ENCODE measurements around the gene PSME3. TPM values are rescaled to one million over a fixed set of nuclear protein-coding genes. Genes with fewer than 3 reads are reported as not detected.
A peak's percentile ranks its signal among the peaks of the same experiment; 100 is the strongest.

Gene PSME3
- total and polyA plus RNA-seq, 2 of the 13 experiments (the other 11 are each of a cell fraction or from before 2014, with no cell fraction given): 66.3 to 135 TPM

DNA sequence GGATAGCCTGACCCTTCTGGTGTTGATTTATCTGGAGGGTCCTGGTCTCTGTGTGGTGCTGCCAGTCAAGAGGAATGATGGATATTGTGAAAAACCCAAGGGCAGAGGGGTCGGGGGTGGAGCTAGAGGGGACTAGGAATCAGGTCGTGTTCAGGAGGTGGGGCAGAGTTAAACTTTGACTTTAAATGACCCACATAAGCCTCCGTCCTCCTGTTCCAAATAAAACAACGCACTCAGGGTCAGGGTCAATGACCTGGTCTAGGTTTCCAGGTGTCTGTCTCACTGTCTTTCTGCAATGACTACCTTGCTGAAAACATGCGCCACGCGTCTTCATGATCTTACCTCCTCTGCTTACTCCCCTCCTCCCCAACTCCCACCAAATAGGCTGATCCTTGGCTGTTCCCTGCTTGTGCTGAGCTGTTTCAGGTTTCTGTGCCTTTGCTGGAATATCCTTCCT lies 32.5 kb downstream of the PSME3 start (continued):
- TF ChIP-seq ATM (IDR thresholded peaks at IDR 0.05; ENCODE audit: borderline replicate concordance): no peak
- TF ChIP-seq ZNF329 (CRISPR knock-in tag; IDR thresholded peaks at IDR 0.05; ENCODE audit: low read depth): 0 out of 2 replicates have a peak, but pooled peaks have one; percentile 13
- no peak for TF ChIP-seq REXO4 (CRISPR knock-in tag; IDR thresholded peaks at IDR 0.05; ENCODE audit: borderline replicate concordance)
- peak; percentile 61 for TF ChIP-seq ZNF317 (CRISPR knock-in tag; IDR thresholded peaks at IDR 0.05)
- TF ChIP-seq SAP130 (CRISPR knock-in tag; IDR thresholded peaks at IDR 0.05; ENCODE audit: low read depth): peak; percentile 75
- TF ChIP-seq TARDBP (CRISPR knock-in tag; IDR thresholded peaks at IDR 0.05): peak; percentile 80
- no peak for TF ChIP-seq ATRX (CRISPR knock-in tag; IDR thresholded peaks at IDR 0.05; ENCODE audit: borderline replicate concordance)

DNA sequence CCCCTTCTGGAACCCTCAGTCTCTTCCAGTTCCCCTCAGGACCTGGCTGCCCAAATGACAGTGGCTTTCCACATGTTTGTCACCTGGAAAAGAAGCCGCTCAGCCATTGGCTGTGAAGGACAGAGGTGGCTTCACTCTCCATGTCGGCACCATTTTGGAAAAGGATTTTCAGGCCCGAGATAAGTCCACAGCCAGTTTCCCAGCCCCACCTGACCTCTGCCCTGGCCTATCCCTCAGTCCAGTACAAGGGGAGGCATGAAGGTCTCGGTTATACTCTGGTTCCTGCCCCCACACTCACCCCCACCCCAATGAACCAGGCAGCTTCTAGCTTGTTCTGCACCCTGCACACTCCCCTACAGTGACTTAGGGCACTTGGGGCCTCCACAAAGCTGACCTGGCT lies 33.0 kb downstream of the PSME3 start:
- Histone ChIP-seq H3K36me3 (replicated peaks in 1 of 2; ENCODE audit: control insufficient read depth in 1 of 2, insufficient read depth in 2 of 2, low read length in 2 of 2) (no peaks in the 10 kb centered on the region), H3K79me2 (ENCODE audit: insufficient read depth, low read length) (no peaks in the 10 kb centered on the region), H3K4me2 (ENCODE audit: low read depth, low read length) (peak overlapping the region; percentile 79), H4K20me1 (ENCODE audit: insufficient read depth, low read length) (no peaks in the 10 kb centered on the region), H3K9ac (ENCODE audit: insufficient read depth, low read depth, low read length) (peak overlapping the region; percentile 25; the same call in 1 of the 2 replicates), H3K4me3 (replicated peaks in 1 of 3; ENCODE audit: insufficient read depth in 1 of 3, low read depth in 2 of 3, low read length in 3 of 3) (peak overlapping the region; percentile 5 to 44 (median 21)), H3K9me3 (ENCODE audit: low read length) (peaks cover 9% of the 10 kb centered on the region), H2AFZ (ENCODE audit: low read length) (no peak overlapping the region), H3K27ac (ENCODE audit: extremely low read length, insufficient read depth, low read length) (peak overlapping the region; percentile 62), H3K27me3 (ENCODE audit: control insufficient read depth in 1 of 2, insufficient read depth in 2 of 2, low read length in 2 of 2) (no peaks in the 10 kb centered on the region), H3K4me1 (ENCODE audit: insufficient read depth, low read length) (peaks cover 67% of the 10 kb centered on the region)
- no TSS peak for BruUV-seq (replicated peaks)
- ATAC-seq (peak; percentile 60), FAIRE-seq (no peak), DNase-seq (ENCODE audit: low spot score) (no peak)
- ChIA-PET CTCF (ENCODE audit: low intra/inter-chr PET ratio, low total read pairs) (no interaction called here), POLR2A (interaction anchor here (0.5 to 3.8 kb wide), 18 partner anchors 12 to 484 kb away, joined by 3 to 36 read pairs (median 11); partner anchors contain the start of genes AOC3, BECN1, RPL27 and WNK4)
- 7% methylated on average over 3 of the region's 4 CpGs for WGBS (ENCODE audit: low lambda C conversion rate)
- intact Hi-C loops (cut with micrococcal nuclease; ENCODE audit: unreplicated experiment) (loop anchor here (2.0 kb wide), 1 partner anchor 13 kb away; no protein-coding TSS in a partner anchor), in situ Hi-C loops (cut with HindIII; ENCODE audit: extremely low pct_ligation_motif_present, low pct_unique_long_range_greater_than_20kb) (no loop called here)
- TF ChIP-seq ZFAT (CRISPR knock-in tag; conservative IDR thresholded peaks at IDR 0.05) (no peak), HMG20A (CRISPR knock-in tag; IDR thresholded peaks at IDR 0.05; ENCODE audit: borderline replicate concordance) (no peak), ZNF839 (CRISPR knock-in tag; IDR thresholded peaks at IDR 0.05; ENCODE audit: borderline replicate concordance) (no peak), KDM2A (CRISPR knock-in tag; IDR thresholded peaks at IDR 0.05; ENCODE audit: borderline replicate concordance, low read depth) (0 out of 2 replicates have a peak, but pooled peaks have one; percentile 0), MIER3 (CRISPR knock-in tag; IDR thresholded peaks at IDR 0.05; ENCODE audit: borderline replicate concordance) (no peak), EED (CRISPR knock-in tag; IDR thresholded peaks at IDR 0.05) (no peak), PTBP1 (IDR thresholded peaks at IDR 0.05; ENCODE audit: low read depth, low read length, poor library complexity, severe bottlenecking) (no peak)
- TF ChIP-seq, protein P1, sequence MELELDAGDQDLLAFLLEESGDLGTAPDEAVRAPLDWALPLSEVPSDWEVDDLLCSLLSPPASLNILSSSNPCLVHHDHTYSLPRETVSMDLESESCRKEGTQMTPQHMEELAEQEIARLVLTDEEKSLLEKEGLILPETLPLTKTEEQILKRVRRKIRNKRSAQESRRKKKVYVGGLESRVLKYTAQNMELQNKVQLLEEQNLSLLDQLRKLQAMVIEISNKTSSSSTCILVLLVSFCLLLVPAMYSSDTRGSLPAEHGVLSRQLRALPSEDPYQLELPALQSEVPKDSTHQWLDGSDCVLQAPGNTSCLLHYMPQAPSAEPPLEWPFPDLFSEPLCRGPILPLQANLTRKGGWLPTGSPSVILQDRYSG (CRISPR knock-in tag; IDR thresholded peaks at IDR 0.05): no peak
- TF ChIP-seq, protein P2, sequence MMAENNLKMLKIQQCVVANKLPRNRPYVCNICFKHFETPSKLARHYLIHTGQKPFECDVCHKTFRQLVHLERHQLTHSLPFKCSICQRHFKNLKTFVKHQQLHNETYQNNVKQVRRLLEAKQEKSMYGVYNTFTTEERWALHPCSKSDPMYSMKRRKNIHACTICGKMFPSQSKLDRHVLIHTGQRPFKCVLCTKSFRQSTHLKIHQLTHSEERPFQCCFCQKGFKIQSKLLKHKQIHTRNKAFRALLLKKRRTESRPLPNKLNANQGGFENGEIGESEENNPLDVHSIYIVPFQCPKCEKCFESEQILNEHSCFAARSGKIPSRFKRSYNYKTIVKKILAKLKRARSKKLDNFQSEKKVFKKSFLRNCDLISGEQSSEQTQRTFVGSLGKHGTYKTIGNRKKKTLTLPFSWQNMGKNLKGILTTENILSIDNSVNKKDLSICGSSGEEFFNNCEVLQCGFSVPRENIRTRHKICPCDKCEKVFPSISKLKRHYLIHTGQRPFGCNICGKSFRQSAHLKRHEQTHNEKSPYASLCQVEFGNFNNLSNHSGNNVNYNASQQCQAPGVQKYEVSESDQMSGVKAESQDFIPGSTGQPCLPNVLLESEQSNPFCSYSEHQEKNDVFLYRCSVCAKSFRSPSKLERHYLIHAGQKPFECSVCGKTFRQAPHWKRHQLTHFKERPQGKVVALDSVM (CRISPR knock-in tag; IDR thresholded peaks at IDR 0.05): peak; percentile 16; the same call in 1 of the 2 replicates

All from HepG2 (cell line).